GM12874 (cell line): ENCODE results near the gene IL19.

Experiments used
- TF ChIP-seq, protein P1 (sequence below): IDR thresholded peaks from 2 replicates; pipeline ENCODE4 v1.5.1; 2011; ENCODE audit warnings: low read depth, mild to moderate bottlenecking, control low read depth, low read length, moderate library complexity; ENCODE audit not compliant: insufficient read depth

Gene IL19

GRCh38 chr1:206783506-206783905, 12.9 kb downstream of the IL19 start:
- TF ChIP-seq, protein P1, sequence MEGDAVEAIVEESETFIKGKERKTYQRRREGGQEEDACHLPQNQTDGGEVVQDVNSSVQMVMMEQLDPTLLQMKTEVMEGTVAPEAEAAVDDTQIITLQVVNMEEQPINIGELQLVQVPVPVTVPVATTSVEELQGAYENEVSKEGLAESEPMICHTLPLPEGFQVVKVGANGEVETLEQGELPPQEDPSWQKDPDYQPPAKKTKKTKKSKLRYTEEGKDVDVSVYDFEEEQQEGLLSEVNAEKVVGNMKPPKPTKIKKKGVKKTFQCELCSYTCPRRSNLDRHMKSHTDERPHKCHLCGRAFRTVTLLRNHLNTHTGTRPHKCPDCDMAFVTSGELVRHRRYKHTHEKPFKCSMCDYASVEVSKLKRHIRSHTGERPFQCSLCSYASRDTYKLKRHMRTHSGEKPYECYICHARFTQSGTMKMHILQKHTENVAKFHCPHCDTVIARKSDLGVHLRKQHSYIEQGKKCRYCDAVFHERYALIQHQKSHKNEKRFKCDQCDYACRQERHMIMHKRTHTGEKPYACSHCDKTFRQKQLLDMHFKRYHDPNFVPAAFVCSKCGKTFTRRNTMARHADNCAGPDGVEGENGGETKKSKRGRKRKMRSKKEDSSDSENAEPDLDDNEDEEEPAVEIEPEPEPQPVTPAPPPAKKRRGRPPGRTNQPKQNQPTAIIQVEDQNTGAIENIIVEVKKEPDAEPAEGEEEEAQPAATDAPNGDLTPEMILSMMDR = no peak

- TF ChIP-seq, protein P1 = no peak
Observed at GRCh38 chr1:206784471-206784903, 13.9 kb downstream of the IL19 start.

- TF ChIP-seq, protein P1 = no peak
Observed at GRCh38 chr1:206785182-206785765, 14.7 kb downstream of the IL19 start.

DNA sequence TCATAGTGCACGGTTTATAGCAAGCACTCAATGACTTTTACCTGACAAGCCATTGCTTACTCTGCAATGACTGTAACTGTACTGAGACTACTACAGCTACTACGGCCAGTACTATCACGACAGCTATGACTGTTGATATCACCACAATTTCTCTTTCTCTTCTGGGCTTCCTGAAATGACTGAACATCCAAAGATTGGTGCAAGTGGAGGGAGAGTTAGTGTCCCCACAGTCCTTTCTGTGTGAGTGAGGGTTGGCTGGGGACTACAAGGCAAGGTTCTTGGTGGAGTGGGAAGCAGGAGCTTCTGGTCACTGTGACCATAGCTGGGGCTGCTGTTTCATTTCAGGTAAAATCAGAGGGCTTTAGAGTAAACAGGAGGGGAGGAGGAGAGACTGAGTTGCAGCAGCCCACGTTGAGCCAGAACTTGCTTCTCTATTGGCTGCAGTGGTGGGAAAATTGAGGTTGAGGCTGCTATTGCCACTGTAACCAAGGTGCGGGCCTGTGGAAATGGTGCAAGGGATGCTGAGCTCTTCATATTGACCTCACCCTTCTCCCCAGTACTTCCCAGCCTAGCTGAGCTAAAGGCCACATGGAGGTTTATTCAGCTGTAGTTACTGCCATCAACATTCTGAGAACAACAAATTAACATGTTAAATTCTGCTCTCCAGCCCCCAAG, 15.8 kb downstream of the IL19 start:
- TF ChIP-seq, protein P1 = no peak

DNA sequence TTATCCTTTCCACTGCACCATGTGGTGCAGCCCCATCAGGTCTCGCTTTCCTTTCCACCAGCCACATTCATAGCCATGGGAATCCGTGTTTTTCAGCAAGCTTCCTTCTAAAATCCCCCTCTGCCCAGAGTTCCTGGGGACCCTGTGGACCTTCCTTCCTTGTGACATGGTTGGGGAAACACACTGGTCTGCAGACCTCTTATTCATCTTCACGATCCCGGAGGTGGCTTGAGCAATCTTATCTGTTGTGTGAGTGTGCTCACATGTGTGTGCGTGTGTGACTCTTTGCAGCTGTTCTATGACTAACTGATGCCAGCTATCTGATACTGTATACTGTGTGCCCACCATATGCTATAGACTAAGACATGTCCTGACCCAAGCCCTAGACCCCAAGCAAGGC, 17.3 kb downstream of the IL19 start:
- TF ChIP-seq, protein P1 = no peak

DNA sequence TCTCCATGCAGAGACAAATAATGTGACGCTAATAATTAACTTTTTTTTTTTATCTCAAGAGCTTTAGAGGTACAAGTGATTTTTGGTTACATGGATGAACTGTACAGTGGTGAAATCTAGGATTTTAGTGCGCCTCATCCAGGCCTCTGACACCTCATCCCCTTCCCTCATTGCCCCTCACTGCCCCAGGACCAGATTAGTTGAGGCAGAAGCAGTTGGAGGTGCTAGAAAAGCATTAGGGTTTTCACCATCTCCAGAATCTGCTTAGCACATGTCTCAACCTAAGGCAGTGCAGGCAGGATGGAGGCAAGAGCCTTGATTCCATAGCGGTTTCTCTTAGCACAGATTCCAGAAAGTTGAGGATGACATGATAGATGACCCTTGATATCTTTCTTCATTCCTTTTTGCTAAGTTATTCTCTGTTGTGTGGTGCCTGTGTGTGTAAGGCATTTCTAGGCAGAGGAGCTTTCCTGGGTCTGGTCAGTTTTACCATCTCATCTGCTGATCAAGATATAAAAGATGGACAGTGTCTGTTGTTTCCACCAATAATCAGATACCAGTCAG, 18.0 kb downstream of the IL19 start:
- TF ChIP-seq, protein P1 = no peak

DNA sequence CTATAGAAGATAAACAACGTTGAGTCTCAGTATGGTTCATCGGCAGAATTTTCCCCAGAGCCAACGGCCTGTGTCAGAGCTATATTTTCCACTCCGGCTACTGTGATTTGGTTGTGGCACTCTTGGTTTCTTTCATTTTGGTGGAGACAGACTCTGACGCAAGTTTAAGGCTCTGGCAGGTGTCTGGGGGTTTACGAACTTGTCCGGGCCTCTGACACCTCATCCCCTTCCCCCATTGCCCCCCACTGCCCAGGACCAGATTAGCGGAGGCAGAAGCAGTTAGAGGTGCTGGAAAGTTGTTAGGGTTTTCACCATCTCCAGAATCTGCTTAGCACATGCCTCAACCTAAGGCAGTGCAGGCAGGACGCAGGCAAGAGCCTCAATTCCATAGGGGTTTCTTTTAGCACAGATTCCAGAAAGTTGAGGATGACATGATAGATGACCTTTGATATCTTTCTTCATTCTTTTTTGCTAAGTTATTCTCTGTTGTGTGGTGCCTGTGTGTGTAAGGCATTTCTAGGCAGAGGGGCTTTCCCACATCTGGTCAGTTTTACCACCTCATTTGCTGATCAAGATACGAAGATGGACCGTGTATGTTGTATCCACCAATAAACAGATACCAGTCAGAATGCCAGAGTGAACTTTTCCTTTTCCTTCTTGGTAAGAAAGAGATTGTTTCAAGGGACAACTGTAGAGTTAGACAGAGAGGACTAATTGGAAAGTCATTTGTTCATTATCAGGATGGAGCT, 20.1 kb downstream of the IL19 start:
- TF ChIP-seq, protein P1 = no peak
